Neuronal stem cell (in vitro differentiated cells): ENCODE data around the gene HDAC4.
A peak's percentile ranks its signal among the peaks of the same experiment; 100 is the strongest.

Source experiments
- DNase-seq: peaks from one replicate; pipeline ENCODE4 v3.0.0-alpha.2; 2013; ENCODE audit warnings: low spot score
- H2AFZ ChIP-seq: one replicate; pipeline ENCODE4 v1.6.1; 2013; ENCODE audit warnings: mild to moderate bottlenecking, low read length, inconsistent platforms
- H2AK5ac ChIP-seq: 2 replicates; pipeline ENCODE4 v1.6.1; 2013; ENCODE audit warnings: low read depth, mild to moderate bottlenecking, inconsistent platforms, low read length, moderate library complexity, mixed read lengths
- H2BK120ac ChIP-seq: 2 replicates; pipeline ENCODE4 v1.6.1; 2013; ENCODE audit warnings: low read depth, mild to moderate bottlenecking, inconsistent platforms, low read length, moderate library complexity, mixed read lengths
- H2BK12ac ChIP-seq: one replicate; pipeline ENCODE4 v1.6.1; 2013; ENCODE audit warnings: low read length, inconsistent platforms
- H2BK15ac ChIP-seq: 2 replicates; pipeline ENCODE4 v1.6.1; 2013; ENCODE audit warnings: mild to moderate bottlenecking, low read length, inconsistent platforms, mixed read lengths
- H2BK5ac ChIP-seq: one replicate; pipeline ENCODE4 v1.6.1; 2013; ENCODE audit warnings: inconsistent platforms, mild to moderate bottlenecking, low read length, moderate library complexity
- H3K14ac ChIP-seq: one replicate; pipeline ENCODE4 v1.6.1; 2013; ENCODE audit warnings: low read length, inconsistent platforms
- H3K18ac ChIP-seq: 2 replicates; pipeline ENCODE4 v1.6.1; 2013; ENCODE audit warnings: low read length, inconsistent platforms
- H3K23ac ChIP-seq: 2 replicates; pipeline ENCODE4 v1.6.1; 2013; ENCODE audit warnings: low read depth, mild to moderate bottlenecking, mixed read lengths, low read length, inconsistent platforms; ENCODE audit not compliant: poor library complexity
- H3K27ac ChIP-seq: replicated peaks from 3 replicates; pipeline ENCODE4 v1.5.1; 2013; ENCODE audit warnings: low read length, inconsistent platforms
- H3K27me3 ChIP-seq, 3 experiments: 2 replicates each; pipeline ENCODE4 v1.6.1; 2013; ENCODE audit warnings: low read length in 3 of 3, mild to moderate bottlenecking in 2 of 3, inconsistent platforms in 1 of 3, low read depth in 1 of 3, mixed read lengths in 1 of 3, moderate library complexity in 1 of 3; ENCODE audit not compliant: control insufficient read depth in 3 of 3, insufficient read depth in 3 of 3
- H3K36me3 ChIP-seq, 2 donors: replicated peaks in 1 of 2; 2 replicates each; pipeline ENCODE4 v1.6.1; 2013; ENCODE audit warnings: low read length in 2 of 2; ENCODE audit not compliant: control insufficient read depth in 2 of 2, insufficient read depth in 2 of 2
- H3K4ac ChIP-seq: 2 replicates; pipeline ENCODE4 v1.6.1; 2013; ENCODE audit warnings: inconsistent platforms, mild to moderate bottlenecking, low read length, moderate library complexity
- H3K4me1 ChIP-seq, 2 donors: 1 replicate in 1 of 2; 2 replicates in 1 of 2; pipeline ENCODE4 v1.6.1; 2013; ENCODE audit warnings: low read length in 2 of 2, low read depth in 1 of 2; ENCODE audit not compliant: control insufficient read depth in 2 of 2, insufficient read depth in 1 of 2
- H3K4me2 ChIP-seq: one replicate; pipeline ENCODE4 v1.6.1; 2013; ENCODE audit warnings: mild to moderate bottlenecking, low read length, inconsistent platforms; ENCODE audit not compliant: insufficient read depth, poor library complexity, severe bottlenecking
- H3K4me3 ChIP-seq, 2 donors: 2 replicates each; pipeline ENCODE4 v1.5.1; 2013; ENCODE audit warnings: low read length in 2 of 2, mild to moderate bottlenecking in 2 of 2, inconsistent platforms in 1 of 2, moderate library complexity in 1 of 2
- H3K79me1 ChIP-seq: one replicate; pipeline ENCODE4 v1.6.1; 2013; ENCODE audit warnings: low read depth, mild to moderate bottlenecking, inconsistent platforms, low read length, moderate library complexity
- H3K9ac ChIP-seq: one replicate; pipeline ENCODE4 v1.6.1; 2013; ENCODE audit warnings: mild to moderate bottlenecking, low read depth, low read length, inconsistent platforms; ENCODE audit not compliant: poor library complexity
- H3K9me3 ChIP-seq, 2 donors: replicated peaks in 1 of 2; 2 replicates each; pipeline versions ENCODE3 to v1.6.1; 2013; ENCODE audit warnings: low read length in 2 of 2, mild to moderate bottlenecking in 2 of 2, inconsistent platforms in 1 of 2, low read depth in 1 of 2, mixed read lengths in 1 of 2, moderate library complexity in 1 of 2; ENCODE audit not compliant: control insufficient read depth in 2 of 2, insufficient read depth in 1 of 2
- H4K8ac ChIP-seq: one replicate; pipeline ENCODE4 v1.6.1; 2013; ENCODE audit warnings: low read depth, mild to moderate bottlenecking, inconsistent platforms, low read length, moderate library complexity
- H4K91ac ChIP-seq: one replicate; pipeline ENCODE4 v1.6.1; 2013; ENCODE audit warnings: low read length, low read depth, mild to moderate bottlenecking, inconsistent platforms; ENCODE audit not compliant: poor library complexity
- WGBS, 2 donors: extraction: QIAGEN DNeasy Blood & Tissue Kit; methylation state at CpG; one replicate each; pipeline ENCODE4 v1.1.7; 2013; ENCODE audit warnings: missing lambda C conversion rate in 2 of 2, mixed read lengths in 1 of 2; ENCODE audit not compliant: insufficient read length in 2 of 2, insufficient replicate concordance in 1 of 2; ENCODE audit errors: extremely low coverage in 2 of 2; 5-methylcytosine and 5-hydroxymethylcytosine counted together

The HDAC4 gene

GRCh38 chr2:239351687-239352086 lies 49.1 kb downstream of the HDAC4 start:
- no CpG with 5 or more reads among the region's 14 CpGs for WGBS, 2 donors
- no peak overlapping the region for H3K27ac ChIP-seq
- no peak overlapping the region for H3K4ac ChIP-seq
- H3K23ac ChIP-seq = peak overlapping the region; percentile 56
- H3K36me3 ChIP-seq = peaks cover 9 to 47% of the 10 kb centered on the region in 2 donors
- no peak overlapping the region for H2AFZ ChIP-seq
- H2BK120ac ChIP-seq = no peak overlapping the region
- no peaks in the 10 kb centered on the region for H3K27me3 ChIP-seq
- H3K18ac ChIP-seq = no peak overlapping the region
- H3K9me3 ChIP-seq = peaks cover 7 to 19% of the 10 kb centered on the region in 2 donors
- no peak overlapping the region for H4K91ac ChIP-seq
- H3K9ac ChIP-seq = peak overlapping the region; percentile 54
- H3K4me3 ChIP-seq = no peak overlapping the region
- H3K79me1 ChIP-seq = peaks cover 5% of the 10 kb centered on the region
- DNase-seq = no peak
- H2AK5ac ChIP-seq = no peak overlapping the region
- H3K4me1 ChIP-seq = peaks cover 0 to 6% of the 10 kb centered on the region in 2 donors
- H4K8ac ChIP-seq = peak overlapping the region; percentile 23
- no peak overlapping the region for H2BK12ac ChIP-seq
- no peak overlapping the region for H3K4me2 ChIP-seq
- H2BK15ac ChIP-seq = no peak overlapping the region
- H2BK5ac ChIP-seq = no peak overlapping the region
- H3K14ac ChIP-seq = no peak overlapping the region

GRCh38 chr2:239349453-239350135 lies 51.2 kb downstream of the HDAC4 start:
- Histone ChIP-seq H4K8ac (no peak overlapping the region), H3K36me3 (peaks cover 9 to 51% of the 10 kb centered on the region in 2 donors), H3K4me3 (peak overlapping the region in 1 of 2 donors; percentile 17), H3K14ac (no peak overlapping the region), H3K18ac (peak overlapping the region; percentile 90), H2AK5ac (peak overlapping the region; percentile 68), H3K9me3 (peaks cover 5 to 7% of the 10 kb centered on the region in 2 donors), H2BK12ac (peak overlapping the region; percentile 78), H4K91ac (no peak overlapping the region), H3K27me3 (no peaks in the 10 kb centered on the region), H2AFZ (no peak overlapping the region), H3K4ac (no peak overlapping the region), H2BK120ac (no peak overlapping the region), H3K23ac (peak overlapping the region; percentile 68), H3K79me1 (peaks cover 13% of the 10 kb centered on the region), H2BK5ac (no peak overlapping the region), H3K4me1 (peaks cover 0 to 6% of the 10 kb centered on the region in 2 donors), H2BK15ac (no peak overlapping the region), H3K9ac (peak overlapping the region; percentile 87), H3K27ac (peak overlapping the region; percentile 69), H3K4me2 (no peak overlapping the region)
- no CpG with 5 or more reads among the region's 25 CpGs for WGBS, 2 donors
- DNase-seq = no peak

DNA sequence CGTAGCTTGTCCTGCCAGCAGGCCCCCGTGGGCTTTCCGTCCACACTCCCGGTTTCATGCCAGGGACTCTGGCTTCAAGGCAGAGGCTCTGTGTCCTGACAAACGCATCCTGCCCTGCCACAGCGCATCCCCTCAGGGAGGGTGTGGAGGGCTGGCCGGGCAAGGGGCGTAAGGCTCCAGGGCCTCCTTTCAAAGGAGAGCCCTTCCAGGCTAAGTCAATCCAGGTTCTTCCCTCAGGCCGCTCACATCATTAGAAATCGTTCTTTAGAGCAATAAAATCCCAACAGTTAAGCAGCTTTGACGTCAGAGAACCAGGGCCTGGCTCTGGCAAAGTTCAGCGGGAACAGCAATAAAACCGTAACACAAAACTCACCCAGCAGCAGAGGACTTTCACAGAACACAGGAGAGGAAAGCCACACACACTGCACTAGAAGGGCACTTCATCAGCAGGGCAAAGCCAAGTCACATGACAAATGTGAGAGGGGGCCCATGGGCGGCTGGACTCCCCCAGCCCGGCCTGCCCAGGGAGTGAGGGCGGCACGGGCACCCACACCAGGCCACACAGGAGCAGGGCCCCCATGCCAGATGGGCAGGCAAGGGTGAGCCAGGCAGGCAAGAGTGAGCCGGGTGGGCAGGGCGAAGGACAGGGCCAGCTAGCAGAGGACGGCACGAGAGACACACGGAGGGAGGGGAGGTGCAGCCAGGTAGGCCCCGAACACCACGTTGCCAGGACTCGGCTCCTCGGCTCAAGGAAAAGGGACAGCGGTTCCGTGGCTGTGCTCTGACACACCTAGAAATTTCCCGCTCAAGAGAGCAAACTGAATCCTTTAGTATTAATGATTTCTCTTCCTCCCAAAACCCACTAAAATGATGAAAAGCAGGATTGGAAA lies 52.0 kb downstream of the HDAC4 start:
- Histone ChIP-seq H4K91ac (no peak overlapping the region), H3K4me1 (peaks cover 0 to 6% of the 10 kb centered on the region in 2 donors), H3K14ac (peak overlapping the region; percentile 10), H2BK120ac (no peak overlapping the region), H3K27me3 (no peaks in the 10 kb centered on the region), H3K27ac (no peak overlapping the region), H3K23ac (peak overlapping the region; percentile 70), H2BK5ac (no peak overlapping the region), H2BK12ac (no peak overlapping the region), H3K79me1 (peaks cover 13% of the 10 kb centered on the region), H2AFZ (no peak overlapping the region), H3K18ac (peak overlapping the region; percentile 42), H2AK5ac (peak overlapping the region; percentile 68), H3K4me2 (no peak overlapping the region), H3K4ac (no peak overlapping the region), H3K36me3 (peaks cover 9 to 52% of the 10 kb centered on the region in 2 donors), H3K4me3 (no peak overlapping the region), H4K8ac (no peak overlapping the region), H3K9me3 (peaks cover under 1 to 5% of the 10 kb centered on the region in 2 donors), H2BK15ac (no peak overlapping the region), H3K9ac (peak overlapping the region; percentile 38)
- DNase-seq = no peak
- WGBS, 2 donors = no CpG with 5 or more reads among the region's 29 CpGs

DNA sequence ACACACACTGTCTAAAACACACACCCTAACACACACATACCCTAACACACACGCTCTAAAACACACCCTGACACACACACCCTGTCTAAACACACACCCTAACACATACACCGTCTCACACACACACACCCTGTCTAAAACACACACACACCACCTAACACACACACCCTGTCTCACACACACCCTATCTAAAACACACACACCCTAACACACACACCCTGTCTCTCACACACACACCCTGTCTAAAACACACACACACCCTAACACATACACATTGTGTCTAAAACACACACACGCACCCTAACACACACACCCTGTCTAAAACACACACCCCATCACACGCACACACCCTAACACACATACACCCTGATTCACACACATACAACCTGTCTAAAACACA lies 54.1 kb downstream of the HDAC4 start:
- Histone ChIP-seq H3K9ac (no peak overlapping the region), H2BK15ac (no peak overlapping the region), H3K9me3 (peaks cover 5 to 9% of the 10 kb centered on the region in 2 donors), H4K8ac (no peak overlapping the region), H3K4me1 (peaks cover 0 to 6% of the 10 kb centered on the region in 2 donors), H2AFZ (no peak overlapping the region), H3K27ac (no peak overlapping the region), H3K4me2 (no peak overlapping the region), H3K27me3 (no peaks in the 10 kb centered on the region), H3K36me3 (peaks cover 1 to 40% of the 10 kb centered on the region in 2 donors), H3K14ac (no peak overlapping the region), H2BK5ac (no peak overlapping the region), H2AK5ac (no peak overlapping the region), H3K18ac (no peak overlapping the region), H2BK120ac (no peak overlapping the region), H3K79me1 (peaks cover 21% of the 10 kb centered on the region), H3K4me3 (peak overlapping the region in 1 of 2 donors; percentile 67), H4K91ac (no peak overlapping the region), H3K4ac (no peak overlapping the region), H3K23ac (no peak overlapping the region), H2BK12ac (no peak overlapping the region)
- DNase-seq = no peak
- 100% methylated on average over 3 to 4 of the region's 4 CpGs for WGBS, 2 donors
